Hypothalamus (tissue), 51 donors: ENCODE results near the gene ADGRD2.
A peak's percentile ranks its signal among the peaks of the same experiment; 100 is the strongest.

Source experiments
- DNase-seq, 51 donors: peaks; one replicate each; lab custom pipeline; 2025; lab: John Stamatoyannopoulos, UW

Gene ADGRD2

GRCh38 chr9:124505901-124506346 is 55.7 kb downstream of the ADGRD2 start:
- DNase-seq: no peak

GRCh38 chr9:124506433-124506832 is 56.2 kb downstream of the ADGRD2 start:
- DNase-seq: no peak

GRCh38 chr9:124506931-124507879 is 57.0 kb downstream of the ADGRD2 start, which contains the start of gene NR5A1:
NR5A1 (minus strand) TSS chr9:124507399; CDS start chr9:124503395, 4,004 bp downstream.
- DNase-seq: no peak

GRCh38 chr9:124507880-124508423 is 57.7 kb downstream of the ADGRD2 start:
- no peak for DNase-seq

GRCh38 chr9:124510650-124511425 is 60.6 kb downstream of the ADGRD2 start:
- no peak for DNase-seq

GRCh38 chr9:124511426-124511840 is 61.2 kb downstream of the ADGRD2 start:
- DNase-seq: no peak

- DNase-seq: no peak
Measured at GRCh38 chr9:124511891-124512805, 61.9 kb downstream of the ADGRD2 start.

GRCh38 chr9:124512806-124513204 is 62.6 kb downstream of the ADGRD2 start:
- no peak for DNase-seq

- peak in 4 of 51 donors; percentile 9 to 19 (median 13) for DNase-seq
Measured at GRCh38 chr9:124513376-124513994, 63.2 kb downstream of the ADGRD2 start.

- DNase-seq: peak in 1 of 51 donors; percentile 3
Measured at GRCh38 chr9:124514125-124514524, 63.9 kb downstream of the ADGRD2 start.

GRCh38 chr9:124514874-124515273 is 64.6 kb downstream of the ADGRD2 start:
- no peak for DNase-seq

GRCh38 chr9:124517600-124517999 is 67.3 kb downstream of the ADGRD2 start:
- no peak for DNase-seq

- no peak for DNase-seq
Measured at GRCh38 chr9:124518116-124518515, 67.9 kb downstream of the ADGRD2 start.

- peak in 16 of 51 donors; percentile 2 to 58 (median 34) for DNase-seq
Measured at GRCh38 chr9:124520206-124520596, 70.0 kb downstream of the ADGRD2 start.

- DNase-seq: no peak
Measured at GRCh38 chr9:124521142-124521541, 70.9 kb downstream of the ADGRD2 start.

- no peak for DNase-seq
Measured at GRCh38 chr9:124522121-124523098, 72.2 kb downstream of the ADGRD2 start.

GRCh38 chr9:124526174-124526573 is 75.9 kb downstream of the ADGRD2 start:
- DNase-seq: no peak

GRCh38 chr9:124527781-124528180 is 77.5 kb downstream of the ADGRD2 start:
- DNase-seq: no peak
